Endodermal cell (in vitro differentiated cells): Measurements from ENCODE around the gene INSYN2B. TPM values are rescaled to one million over a fixed set of nuclear protein-coding genes. Genes with fewer than 3 reads are reported as not detected.

Source experiments
- DNase-seq: peaks from one replicate; pipeline ENCODE4 v3.0.0-alpha.2; 2017
- H3K27ac ChIP-seq: 2 replicates; pipeline ENCODE4 v1.5.1; 2013; ENCODE audit warnings: mild to moderate bottlenecking, low read depth, low read length, moderate library complexity
- H3K27me3 ChIP-seq: 2 replicates; pipeline ENCODE4 v1.6.1; 2013; ENCODE audit warnings: mild to moderate bottlenecking, low read length, moderate library complexity; ENCODE audit not compliant: insufficient read depth, control insufficient read depth, poor library complexity, severe bottlenecking
- H3K36me3 ChIP-seq: 2 replicates; pipeline ENCODE4 v1.7.0; 2013; ENCODE audit warnings: mild to moderate bottlenecking, low read length, moderate library complexity; ENCODE audit not compliant: control insufficient read depth, insufficient read depth
- H3K4me1 ChIP-seq: one replicate; pipeline ENCODE4 v1.7.0; 2013; ENCODE audit warnings: low read length; ENCODE audit not compliant: control insufficient read depth, insufficient read depth
- H3K4me3 ChIP-seq: 2 replicates; pipeline ENCODE4 v1.5.1; 2013; ENCODE audit warnings: mild to moderate bottlenecking, low read length, moderate library complexity
- H3K9ac ChIP-seq: 2 replicates; pipeline ENCODE4 v1.6.1; 2013; ENCODE audit warnings: mild to moderate bottlenecking, low read length, moderate library complexity; ENCODE audit not compliant: poor library complexity, severe bottlenecking; ENCODE audit errors: extremely low read depth
- H3K9me3 ChIP-seq: 2 replicates; pipeline ENCODE4 v1.6.1; 2013; ENCODE audit warnings: mild to moderate bottlenecking, low read length, moderate library complexity; ENCODE audit not compliant: control insufficient read depth
- H3K27ac Mint-ChIP-seq: 2 replicates; pipeline ENCODE4 v1.8.0; 2020; ENCODE audit warnings: mixed read lengths
- H3K27me3 Mint-ChIP-seq: 2 replicates; pipeline ENCODE4 v1.8.0; 2021; ENCODE audit warnings: mild to moderate bottlenecking, mixed read lengths; ENCODE audit not compliant: insufficient read depth
- H3K36me3 Mint-ChIP-seq: 2 replicates; pipeline ENCODE4 v1.8.0; 2020; ENCODE audit warnings: low read depth, mixed read lengths
- H3K4me1 Mint-ChIP-seq: 2 replicates; pipeline ENCODE4 v1.8.0; 2020; ENCODE audit warnings: mixed read lengths
- H3K4me3 Mint-ChIP-seq: 2 replicates; pipeline ENCODE4 v1.8.0; 2020; ENCODE audit warnings: mild to moderate bottlenecking, moderate library complexity, mixed read lengths
- H3K9me3 Mint-ChIP-seq: 2 replicates; pipeline ENCODE4 v1.8.0; 2020; ENCODE audit warnings: mild to moderate bottlenecking, mixed read lengths
- WGBS, 2 experiments: methylation state at CpG; one replicate each; pipeline versions ENCODE4 v1.1.5 to v1.1.7; 2013; ENCODE audit warnings: missing lambda C conversion rate in 2 of 2, mixed read lengths in 1 of 2; ENCODE audit not compliant: insufficient coverage in 1 of 2, insufficient read length in 1 of 2; 5-methylcytosine and 5-hydroxymethylcytosine counted together
- total RNA-seq, 2 donors: library from RNA; stranded (reverse); fragmentation: NEBNext Ultra II Directional in 1 of 2; extraction: Animal tissue kit (Norgen Biotek cat#: 25700) in 1 of 2; gene quantifications; 2 replicates in 1 of 2; 3 replicates in 1 of 2; pipeline ENCODE4 v1.2.1, GENCODE V29; 2021
- TF ChIP-seq, protein P1 (sequence below): fragments of 200-600 bp; sonication (generic); conservative IDR thresholded peaks from 2 replicates; pipeline ENCODE4 v1.5.0; 2021; ENCODE audit warnings: antibody characterized with exemption, mild to moderate bottlenecking

INSYN2B gene
- total RNA-seq, 2 donors from 2014 or later = not detected

DNA sequence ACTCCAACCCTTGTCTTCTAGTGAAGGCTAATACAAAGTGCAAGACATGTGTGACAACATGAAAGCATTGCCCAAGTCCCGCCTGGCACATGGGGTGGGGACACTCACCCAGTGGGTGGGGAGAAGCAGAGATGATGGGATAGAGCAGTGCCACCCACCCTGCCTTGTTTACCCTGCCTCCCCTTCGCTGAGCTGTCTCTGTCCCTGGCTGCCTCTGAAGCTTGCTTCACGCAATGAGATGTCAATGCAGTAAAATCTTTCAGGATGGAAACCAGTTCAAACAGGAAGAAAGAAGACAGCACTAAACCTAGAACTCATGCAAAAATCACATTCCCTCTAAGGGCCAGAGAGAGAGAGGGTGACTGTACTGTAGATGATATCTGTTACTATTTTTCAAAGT lies 148.0 kb downstream of the INSYN2B start:
- H3K27me3 Mint-ChIP-seq = no peaks in the 10 kb centered on the region
- 82 to 94% methylated on average over 3 of the region's 3 CpGs for WGBS, 2 experiments
- no peaks in the 10 kb centered on the region for H3K9me3 Mint-ChIP-seq
- Histone ChIP-seq H3K9me3 (no peaks in the 10 kb centered on the region), H3K4me1 (no peaks in the 10 kb centered on the region), H3K36me3 (no peaks in the 10 kb centered on the region), H3K9ac (no peak overlapping the region), H3K4me3 (no peak overlapping the region), H3K27me3 (no peaks in the 10 kb centered on the region), H3K27ac (no peak overlapping the region)
- H3K27ac Mint-ChIP-seq = no peak overlapping the region
- TF ChIP-seq, protein P1, sequence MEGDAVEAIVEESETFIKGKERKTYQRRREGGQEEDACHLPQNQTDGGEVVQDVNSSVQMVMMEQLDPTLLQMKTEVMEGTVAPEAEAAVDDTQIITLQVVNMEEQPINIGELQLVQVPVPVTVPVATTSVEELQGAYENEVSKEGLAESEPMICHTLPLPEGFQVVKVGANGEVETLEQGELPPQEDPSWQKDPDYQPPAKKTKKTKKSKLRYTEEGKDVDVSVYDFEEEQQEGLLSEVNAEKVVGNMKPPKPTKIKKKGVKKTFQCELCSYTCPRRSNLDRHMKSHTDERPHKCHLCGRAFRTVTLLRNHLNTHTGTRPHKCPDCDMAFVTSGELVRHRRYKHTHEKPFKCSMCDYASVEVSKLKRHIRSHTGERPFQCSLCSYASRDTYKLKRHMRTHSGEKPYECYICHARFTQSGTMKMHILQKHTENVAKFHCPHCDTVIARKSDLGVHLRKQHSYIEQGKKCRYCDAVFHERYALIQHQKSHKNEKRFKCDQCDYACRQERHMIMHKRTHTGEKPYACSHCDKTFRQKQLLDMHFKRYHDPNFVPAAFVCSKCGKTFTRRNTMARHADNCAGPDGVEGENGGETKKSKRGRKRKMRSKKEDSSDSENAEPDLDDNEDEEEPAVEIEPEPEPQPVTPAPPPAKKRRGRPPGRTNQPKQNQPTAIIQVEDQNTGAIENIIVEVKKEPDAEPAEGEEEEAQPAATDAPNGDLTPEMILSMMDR = no peak
- no peak overlapping the region for H3K4me3 Mint-ChIP-seq
- no peaks in the 10 kb centered on the region for H3K36me3 Mint-ChIP-seq
- peaks cover 4% of the 10 kb centered on the region for H3K4me1 Mint-ChIP-seq
- no peak for DNase-seq

DNA sequence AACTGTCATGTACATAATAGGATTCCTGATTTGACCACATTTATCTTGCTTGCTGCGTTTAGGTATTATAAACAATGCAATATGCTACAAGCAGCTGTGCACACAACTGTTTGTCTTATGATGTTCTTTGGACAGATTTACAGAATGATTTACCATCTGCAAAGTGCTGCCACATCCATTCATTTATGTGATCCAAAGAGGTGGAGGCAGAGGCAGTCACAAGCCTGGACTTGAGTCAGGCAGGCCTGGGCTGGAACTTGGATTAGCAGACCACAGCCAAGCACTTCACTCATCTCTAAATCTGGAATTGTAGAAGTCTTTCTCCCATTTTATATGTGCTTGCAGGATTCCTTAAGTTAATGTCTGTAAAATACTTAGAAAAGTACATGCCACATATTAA lies 149.0 kb downstream of the INSYN2B start:
- no peaks in the 10 kb centered on the region for H3K9me3 ChIP-seq
- peak; percentile 8 for DNase-seq
- H3K4me1 ChIP-seq = no peaks in the 10 kb centered on the region
- H3K27ac ChIP-seq = no peak overlapping the region
- peaks cover under 1% of the 10 kb centered on the region for H3K9me3 Mint-ChIP-seq
- no peaks in the 10 kb centered on the region for H3K27me3 Mint-ChIP-seq
- H3K36me3 ChIP-seq = no peaks in the 10 kb centered on the region
- H3K9ac ChIP-seq = no peak overlapping the region
- H3K27me3 ChIP-seq = no peaks in the 10 kb centered on the region
- 86 to 100% methylated on average over 1 of the region's 1 CpG for whole genome bisulfite sequencing, 2 experiments
- no peak overlapping the region for H3K4me3 Mint-ChIP-seq
- no peak overlapping the region for H3K4me3 ChIP-seq
- TF ChIP-seq, protein P1 = no peak
- peaks cover 4% of the 10 kb centered on the region for H3K4me1 Mint-ChIP-seq
- no peaks in the 10 kb centered on the region for H3K36me3 Mint-ChIP-seq
- no peak overlapping the region for H3K27ac Mint-ChIP-seq

DNA sequence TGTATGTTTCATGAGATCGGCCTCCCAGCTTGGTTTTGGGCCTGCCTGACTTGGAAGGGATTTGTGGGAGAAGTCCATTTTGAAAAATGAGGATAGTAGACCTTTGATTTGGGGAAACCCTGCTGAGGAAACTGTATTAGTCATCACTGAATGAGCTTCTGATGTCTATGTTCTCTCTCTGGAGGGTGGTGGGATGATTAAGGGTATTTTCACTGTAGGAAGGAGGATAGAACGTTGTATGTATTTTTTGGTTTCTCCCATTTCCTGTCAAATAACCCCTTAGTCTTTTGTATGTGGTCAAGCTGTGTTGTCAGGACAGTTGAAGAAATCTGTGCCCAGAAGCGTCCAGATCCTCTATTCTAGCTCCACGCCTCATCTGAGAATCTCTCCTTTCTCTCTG lies 151.9 kb downstream of the INSYN2B start:
- no peak overlapping the region for H3K4me3 ChIP-seq
- H3K27ac ChIP-seq = no peak overlapping the region
- no peaks in the 10 kb centered on the region for H3K4me1 Mint-ChIP-seq
- H3K27me3 ChIP-seq = no peaks in the 10 kb centered on the region
- H3K4me3 Mint-ChIP-seq = no peak overlapping the region
- WGBS, 2 experiments = 95 to 97% methylated on average over 3 to 4 of the region's 4 CpGs
- H3K27me3 Mint-ChIP-seq = no peaks in the 10 kb centered on the region
- no peaks in the 10 kb centered on the region for H3K36me3 Mint-ChIP-seq
- TF ChIP-seq, protein P1 = no peak
- no peak for DNase-seq
- no peaks in the 10 kb centered on the region for H3K9me3 ChIP-seq
- peaks cover 15% of the 10 kb centered on the region for H3K9me3 Mint-ChIP-seq
- no peaks in the 10 kb centered on the region for H3K4me1 ChIP-seq
- H3K9ac ChIP-seq = no peak overlapping the region
- H3K36me3 ChIP-seq = no peaks in the 10 kb centered on the region
- H3K27ac Mint-ChIP-seq = no peak overlapping the region
